Fibroblast of lung (primary cell): ENCODE data around the gene SPTBN1. TPM values are rescaled to one million over a fixed set of nuclear protein-coding genes. Genes with fewer than 3 reads are reported as not detected.
"Not testable (repeated sequence)": the region's sequence is repeated elsewhere in the genome, so short reads cannot be mapped to it uniquely, and the experiment has no call there.

ENCODE experiments used
- DNase-seq, 2 donors: peaks; one replicate each; pipeline versions ENCODE4 v3.0.0 to v3.0.0-alpha.2; 2010; ENCODE audit warnings: low read depth in 2 of 2
- H2AFZ ChIP-seq: 2 replicates; pipeline ENCODE4 v1.5.1; 2012; ENCODE audit warnings: low read length, control low read depth, inconsistent platforms
- H3K27ac ChIP-seq: 2 replicates; pipeline ENCODE4 v1.5.1; 2011; ENCODE audit warnings: low read length, control low read depth; ENCODE audit not compliant: insufficient read depth
- H3K27me3 ChIP-seq: 2 replicates; pipeline ENCODE4 v1.5.1; 2011; ENCODE audit warnings: mild to moderate bottlenecking, low read length; ENCODE audit not compliant: control insufficient read depth, insufficient read depth
- H3K36me3 ChIP-seq: 2 replicates; pipeline ENCODE4 v1.5.1; 2011; ENCODE audit warnings: low read length; ENCODE audit not compliant: control insufficient read depth, insufficient read depth
- H3K4me1 ChIP-seq: 2 replicates; pipeline ENCODE4 v1.5.1; 2011; ENCODE audit warnings: low read length; ENCODE audit not compliant: control insufficient read depth, insufficient read depth; ENCODE audit errors: extremely low read depth
- H3K4me2 ChIP-seq: 2 replicates; pipeline ENCODE4 v1.5.1; 2011; ENCODE audit warnings: low read length, control low read depth; ENCODE audit not compliant: insufficient read depth; ENCODE audit errors: extremely low read depth
- H3K4me3 ChIP-seq, 4 experiments: fragments of 200-600 bp in 1 of 4; sonication (generic) in 1 of 4; replicated peaks in 1 of 4; 2 replicates each; pipeline ENCODE4 v1.5.1; 2011 to 2016; ENCODE audit warnings: low read length in 4 of 4, low read depth in 3 of 4, mild to moderate bottlenecking in 3 of 4, control low read depth in 2 of 4, inconsistent platforms in 1 of 4, mixed read lengths in 1 of 4; ENCODE audit not compliant: insufficient read depth in 1 of 4; ENCODE audit errors: control extremely low read depth in 1 of 4
- H3K79me2 ChIP-seq: 2 replicates; pipeline ENCODE4 v1.5.1; 2012; ENCODE audit warnings: mild to moderate bottlenecking, low read length, inconsistent platforms; ENCODE audit not compliant: control insufficient read depth, insufficient read depth
- H3K9ac ChIP-seq: 2 replicates; pipeline ENCODE4 v1.5.1; 2011; ENCODE audit warnings: mild to moderate bottlenecking, low read length, control low read depth; ENCODE audit not compliant: insufficient read depth
- H3K9me3 ChIP-seq: 2 replicates; pipeline ENCODE4 v1.5.1; 2012; ENCODE audit warnings: low read depth, low read length; ENCODE audit not compliant: control insufficient read depth, insufficient read depth
- H4K20me1 ChIP-seq: 2 replicates; pipeline ENCODE4 v1.5.1; 2011; ENCODE audit warnings: low read length; ENCODE audit not compliant: control insufficient read depth, insufficient read depth; ENCODE audit errors: extremely low read depth
- EZH2 ChIP-seq: IDR thresholded peaks from 2 replicates; pipeline ENCODE4 v1.5.1; 2012; ENCODE audit warnings: low read length, control low read depth, mild to moderate bottlenecking; ENCODE audit errors: missing control alignments
- polyA plus RNA-seq, 2 donors: library from polyadenylated mRNA; depleted of rRNA in 1 of 2; stranded (reverse) in 1 of 2; unstranded in 1 of 2; fragments of >200 nt; gene quantifications; 2 replicates each; pipeline ENCODE4 v1.2.1, GENCODE V29; 2011 to 2012; ENCODE audit warnings: missing spikeins in 1 of 2
- total RNA-seq: library from RNA; depleted of rRNA; stranded (reverse); fragments of >200 nt; gene quantifications from 2 replicates; pipeline ENCODE4 v1.2.1, GENCODE V29; 2014
- TF ChIP-seq, protein P1 (sequence below), 2 donors: IDR thresholded peaks in 1 of 2; conservative IDR thresholded peaks in 1 of 2; 1 replicate in 1 of 2; 2 replicates in 1 of 2; pipeline ENCODE4 v1.5.1; 2011 to 2012; ENCODE audit warnings: low read length in 2 of 2, control low read depth in 1 of 2, inconsistent platforms in 1 of 2, low read depth in 1 of 2, mild to moderate bottlenecking in 1 of 2

The SPTBN1 gene
- total and polyA plus RNA-seq, 2 donors (not counting 1 experiment from before 2014, with no cell fraction given) = 123 to 325 TPM

DNA sequence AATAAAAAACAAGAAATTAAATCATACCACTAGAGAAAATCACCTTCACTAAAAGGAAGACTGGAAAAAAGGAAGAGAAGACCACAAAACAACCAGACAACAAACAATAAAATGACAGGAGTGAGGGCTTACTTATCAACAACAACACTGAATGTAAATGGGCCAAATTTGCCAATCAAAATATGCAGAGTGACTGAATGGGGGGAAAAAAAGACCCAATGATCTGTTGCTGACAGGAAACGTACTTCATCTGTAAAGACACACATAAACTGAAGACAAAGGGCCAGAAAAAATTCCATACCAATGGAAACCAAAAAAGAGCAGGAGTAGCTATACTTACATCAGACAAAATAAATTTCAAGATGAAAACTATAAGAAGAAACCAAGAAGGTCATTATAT, 241.8 kb downstream of the SPTBN1 start:
- TF ChIP-seq, protein P1, sequence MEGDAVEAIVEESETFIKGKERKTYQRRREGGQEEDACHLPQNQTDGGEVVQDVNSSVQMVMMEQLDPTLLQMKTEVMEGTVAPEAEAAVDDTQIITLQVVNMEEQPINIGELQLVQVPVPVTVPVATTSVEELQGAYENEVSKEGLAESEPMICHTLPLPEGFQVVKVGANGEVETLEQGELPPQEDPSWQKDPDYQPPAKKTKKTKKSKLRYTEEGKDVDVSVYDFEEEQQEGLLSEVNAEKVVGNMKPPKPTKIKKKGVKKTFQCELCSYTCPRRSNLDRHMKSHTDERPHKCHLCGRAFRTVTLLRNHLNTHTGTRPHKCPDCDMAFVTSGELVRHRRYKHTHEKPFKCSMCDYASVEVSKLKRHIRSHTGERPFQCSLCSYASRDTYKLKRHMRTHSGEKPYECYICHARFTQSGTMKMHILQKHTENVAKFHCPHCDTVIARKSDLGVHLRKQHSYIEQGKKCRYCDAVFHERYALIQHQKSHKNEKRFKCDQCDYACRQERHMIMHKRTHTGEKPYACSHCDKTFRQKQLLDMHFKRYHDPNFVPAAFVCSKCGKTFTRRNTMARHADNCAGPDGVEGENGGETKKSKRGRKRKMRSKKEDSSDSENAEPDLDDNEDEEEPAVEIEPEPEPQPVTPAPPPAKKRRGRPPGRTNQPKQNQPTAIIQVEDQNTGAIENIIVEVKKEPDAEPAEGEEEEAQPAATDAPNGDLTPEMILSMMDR (conservative IDR thresholded peaks at IDR 0.05 in 1 of 2, IDR thresholded peaks at IDR 0.05 in 1 of 2; ENCODE audit: low read depth in 1 of 2, low read length in 2 of 2) = no peak
- no peak for TF ChIP-seq EZH2
- Histone ChIP-seq H3K4me3 (no peak overlapping the region), H3K4me1 (no peaks in the 10 kb centered on the region), H3K9ac (no peak overlapping the region), H3K27ac (no peak overlapping the region), H3K36me3 (no peaks in the 10 kb centered on the region), H3K79me2 (no peaks in the 10 kb centered on the region), H3K4me2 (no peak overlapping the region), H3K9me3 (no peaks in the 10 kb centered on the region), H2AFZ (no peak overlapping the region), H4K20me1 (no peaks in the 10 kb centered on the region), H3K27me3 (no peaks in the 10 kb centered on the region)
- DNase-seq = no peak

DNA sequence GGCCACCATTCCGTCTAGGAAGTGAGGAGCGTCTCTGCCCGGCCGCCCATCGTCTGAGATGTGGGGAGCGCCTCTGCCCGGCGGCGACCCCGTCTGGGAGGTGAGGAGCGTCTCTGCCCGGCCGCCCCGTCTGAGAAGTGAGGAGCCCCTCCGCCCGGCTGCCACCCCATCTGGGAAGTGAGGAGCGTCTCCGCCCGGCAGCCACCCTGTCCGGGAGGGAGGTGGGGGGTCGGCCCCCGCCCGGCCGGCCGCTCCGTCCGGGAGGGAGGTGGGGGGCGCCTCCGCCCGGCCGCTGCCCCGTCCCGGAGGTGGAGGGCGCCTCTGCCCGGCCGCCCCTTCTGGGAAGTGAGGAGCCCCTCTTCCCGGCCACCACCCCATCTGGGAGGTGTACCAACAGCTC, 242.8 kb downstream of the SPTBN1 start:
- H3K27ac ChIP-seq, H4K20me1 ChIP-seq, DNase-seq, H3K9me3 ChIP-seq, H3K79me2 ChIP-seq, H3K9ac ChIP-seq, H2AFZ ChIP-seq, H3K4me3 ChIP-seq, H3K27me3 ChIP-seq, H3K36me3 ChIP-seq, H3K4me1 ChIP-seq, H3K4me2 ChIP-seq: not testable (repeated sequence)

DNA sequence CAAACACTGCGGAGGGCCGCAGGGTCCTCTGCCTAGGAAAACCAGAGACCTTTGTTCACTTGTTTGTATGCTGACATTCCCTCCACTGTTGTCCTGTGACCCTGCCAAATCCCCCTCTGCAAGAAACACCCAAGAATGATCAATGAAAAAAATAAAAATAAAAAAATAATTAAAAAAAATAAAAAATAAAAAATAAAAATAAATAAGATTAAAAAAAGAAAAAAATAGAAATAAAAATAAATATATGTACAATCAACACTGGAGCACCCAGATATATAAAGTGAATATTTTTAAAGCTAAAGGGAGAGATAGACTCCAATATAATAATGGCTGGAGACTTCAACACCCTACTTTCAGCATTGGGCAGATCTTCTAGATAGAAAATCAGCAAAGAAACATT, 243.5 kb downstream of the SPTBN1 start:
- no peak for TF ChIP-seq EZH2
- TF ChIP-seq, protein P1 (conservative IDR thresholded peaks at IDR 0.05 in 1 of 2, IDR thresholded peaks at IDR 0.05 in 1 of 2; ENCODE audit: low read depth in 1 of 2, low read length in 2 of 2) = no peak
- no peaks in the 10 kb centered on the region for H3K79me2 ChIP-seq

DNA sequence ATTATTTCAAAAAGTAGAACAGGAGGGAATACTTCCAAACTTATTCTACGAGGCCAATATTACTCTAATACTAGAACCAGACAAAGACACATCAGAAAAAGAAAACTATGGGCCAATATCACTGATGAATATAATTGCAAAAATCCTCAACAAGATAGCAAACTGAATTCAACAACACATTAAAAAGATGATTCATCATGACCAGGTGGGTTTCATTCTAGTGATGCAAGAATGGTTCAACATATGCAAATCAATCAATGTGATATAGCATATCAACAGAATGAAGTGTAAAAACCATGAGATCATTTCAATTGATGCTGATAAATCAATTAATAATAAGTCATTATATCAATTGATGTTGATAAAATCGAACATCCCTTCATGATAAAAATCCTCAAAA, 244.9 kb downstream of the SPTBN1 start:
- DNase-seq = peak; percentile 18 to 59

More for the DNA sequence above, 243.5 kb downstream of the SPTBN1 start:
- no peaks in the 10 kb centered on the region for H3K36me3 ChIP-seq
- DNase-seq = no peak
- H3K9me3 ChIP-seq = no peaks in the 10 kb centered on the region
- H3K27ac ChIP-seq = no peak overlapping the region
- H3K4me1 ChIP-seq = no peaks in the 10 kb centered on the region
- H3K4me3 ChIP-seq = no peak overlapping the region
- no peak overlapping the region for H2AFZ ChIP-seq
- H3K27me3 ChIP-seq = no peaks in the 10 kb centered on the region
- no peak overlapping the region for H3K9ac ChIP-seq
- no peak overlapping the region for H3K4me2 ChIP-seq
- no peaks in the 10 kb centered on the region for H4K20me1 ChIP-seq

More for the DNA sequence above, 244.9 kb downstream of the SPTBN1 start:
- H4K20me1 ChIP-seq = no peaks in the 10 kb centered on the region
- H2AFZ ChIP-seq = no peak overlapping the region
- H3K79me2 ChIP-seq = no peaks in the 10 kb centered on the region
- no peak overlapping the region for H3K9ac ChIP-seq
- no peak overlapping the region for H3K4me2 ChIP-seq
- TF ChIP-seq, protein P1 (conservative IDR thresholded peaks at IDR 0.05 in 1 of 2, IDR thresholded peaks at IDR 0.05 in 1 of 2; ENCODE audit: low read depth in 1 of 2, low read length in 2 of 2) = no peak
- no peak for TF ChIP-seq EZH2
- no peaks in the 10 kb centered on the region for H3K36me3 ChIP-seq
- H3K27ac ChIP-seq = no peak overlapping the region
- H3K9me3 ChIP-seq = no peaks in the 10 kb centered on the region
- no peak overlapping the region for H3K4me3 ChIP-seq
- no peaks in the 10 kb centered on the region for H3K27me3 ChIP-seq
- no peaks in the 10 kb centered on the region for H3K4me1 ChIP-seq
